ENCODE measurements around the gene NDST3.

The NDST3 gene

GRCh38 chr4:118124997-118125396, 90.7 kb downstream of the NDST3 start:
- Histone ChIP-seq H3K9ac (ENCODE audit: low read depth, low read length) (no peak overlapping the region), H3K36me3 (ENCODE audit: insufficient read depth, low read length) (no peaks in the 10 kb centered on the region), H3K4me1 (ENCODE audit: insufficient read depth, low read length) (peaks cover 10% of the 10 kb centered on the region; the same call in 1 of the 2 replicates), H3K4me3 (ENCODE audit: low read length) (no peak overlapping the region), H3K9me3 (ENCODE audit: insufficient read depth, low read depth, low read length) (no peaks in the 10 kb centered on the region), H3K27me3 (ENCODE audit: insufficient read depth, low read length) (no peaks in the 10 kb centered on the region), H3K27ac (ENCODE audit: low read depth, low read length) (no peak overlapping the region)
- 90% methylated on average over 1 of the region's 1 CpG for WGBS

GRCh38 chr4:118139241-118139640, 105.0 kb downstream of the NDST3 start:
- Histone ChIP-seq H3K4me3 (ENCODE audit: low read length) (no peak overlapping the region), H3K4me1 (ENCODE audit: insufficient read depth, low read length) (no peaks in the 10 kb centered on the region), H3K27ac (ENCODE audit: low read depth, low read length) (no peak overlapping the region), H3K9ac (ENCODE audit: low read depth, low read length) (no peak overlapping the region), H3K36me3 (ENCODE audit: insufficient read depth, low read length) (no peaks in the 10 kb centered on the region), H3K27me3 (ENCODE audit: insufficient read depth, low read length) (no peaks in the 10 kb centered on the region), H3K9me3 (ENCODE audit: insufficient read depth, low read depth, low read length) (no peaks in the 10 kb centered on the region)
- 95% methylated on average over 1 of the region's 1 CpG for WGBS

- 85% methylated on average over 3 of the region's 4 CpGs for WGBS
- no peak overlapping the region for H3K4me3 ChIP-seq (ENCODE audit: low read length)
- H3K36me3 ChIP-seq (ENCODE audit: insufficient read depth, low read length), result no peaks in the 10 kb centered on the region
- H3K9ac ChIP-seq (ENCODE audit: low read depth, low read length), result no peak overlapping the region
- no peak overlapping the region for H3K27ac ChIP-seq (ENCODE audit: low read depth, low read length)
- H3K27me3 ChIP-seq (ENCODE audit: insufficient read depth, low read length), result no peaks in the 10 kb centered on the region
- no peaks in the 10 kb centered on the region for H3K4me1 ChIP-seq (ENCODE audit: insufficient read depth, low read length)
- no peaks in the 10 kb centered on the region for H3K9me3 ChIP-seq (ENCODE audit: insufficient read depth, low read depth, low read length)
Observed at GRCh38 chr4:118141240-118141639, 107.0 kb downstream of the NDST3 start.

GRCh38 chr4:118154649-118155048, 120.4 kb downstream of the NDST3 start:
- no peak overlapping the region for H3K9ac ChIP-seq (ENCODE audit: low read depth, low read length)
- no peak overlapping the region for H3K4me3 ChIP-seq (ENCODE audit: low read length)
- WGBS, result 86% methylated on average over 4 of the region's 5 CpGs
- no peaks in the 10 kb centered on the region for H3K27me3 ChIP-seq (ENCODE audit: insufficient read depth, low read length)
- no peaks in the 10 kb centered on the region for H3K4me1 ChIP-seq (ENCODE audit: insufficient read depth, low read length)
- no peaks in the 10 kb centered on the region for H3K9me3 ChIP-seq (ENCODE audit: insufficient read depth, low read depth, low read length)
- no peak overlapping the region for H3K27ac ChIP-seq (ENCODE audit: low read depth, low read length)
- no peaks in the 10 kb centered on the region for H3K36me3 ChIP-seq (ENCODE audit: insufficient read depth, low read length)

GRCh38 chr4:118155516-118155915, 121.2 kb downstream of the NDST3 start:
- H3K27ac ChIP-seq (ENCODE audit: low read depth, low read length), result no peak overlapping the region
- H3K36me3 ChIP-seq (ENCODE audit: insufficient read depth, low read length), result no peaks in the 10 kb centered on the region
- H3K9me3 ChIP-seq (ENCODE audit: insufficient read depth, low read depth, low read length), result 0 out of 2 replicates have a peak, but pooled peaks cover 3% of the 10 kb centered on the region
- H3K27me3 ChIP-seq (ENCODE audit: insufficient read depth, low read length), result no peaks in the 10 kb centered on the region
- H3K9ac ChIP-seq (ENCODE audit: low read depth, low read length), result no peak overlapping the region
- H3K4me1 ChIP-seq (ENCODE audit: insufficient read depth, low read length), result no peaks in the 10 kb centered on the region
- no peak overlapping the region for H3K4me3 ChIP-seq (ENCODE audit: low read length)

GRCh38 chr4:118158763-118159375, 124.6 kb downstream of the NDST3 start:
- H3K9ac ChIP-seq (ENCODE audit: low read depth, low read length), result no peak overlapping the region
- WGBS, result 92% methylated on average over 2 of the region's 2 CpGs
- H3K27ac ChIP-seq (ENCODE audit: low read depth, low read length), result no peak overlapping the region
- no peaks in the 10 kb centered on the region for H3K36me3 ChIP-seq (ENCODE audit: insufficient read depth, low read length)
- 0 out of 2 replicates have a peak, but pooled peaks cover 3% of the 10 kb centered on the region for H3K9me3 ChIP-seq (ENCODE audit: insufficient read depth, low read depth, low read length)
- H3K4me1 ChIP-seq (ENCODE audit: insufficient read depth, low read length), result no peaks in the 10 kb centered on the region
- H3K4me3 ChIP-seq (ENCODE audit: low read length), result no peak overlapping the region
- H3K27me3 ChIP-seq (ENCODE audit: insufficient read depth, low read length), result no peaks in the 10 kb centered on the region

- Histone ChIP-seq H3K4me1 (ENCODE audit: insufficient read depth, low read length) (no peaks in the 10 kb centered on the region; the same call in 1 of the 2 replicates), H3K27me3 (ENCODE audit: insufficient read depth, low read length) (no peaks in the 10 kb centered on the region), H3K27ac (ENCODE audit: low read depth, low read length) (no peak overlapping the region), H3K9ac (ENCODE audit: low read depth, low read length) (no peak overlapping the region), H3K36me3 (ENCODE audit: insufficient read depth, low read length) (no peaks in the 10 kb centered on the region), H3K9me3 (ENCODE audit: insufficient read depth, low read depth, low read length) (peaks cover 17% of the 10 kb centered on the region; the same call in 1 of the 2 replicates), H3K4me3 (ENCODE audit: low read length) (no peak overlapping the region)
- WGBS, result 97% methylated on average over 1 of the region's 1 CpG
Observed at GRCh38 chr4:118167306-118167705, 133.0 kb downstream of the NDST3 start.

GRCh38 chr4:118171381-118171780, 137.1 kb downstream of the NDST3 start:
- 100% methylated on average over 4 of the region's 4 CpGs for whole genome bisulfite sequencing
- Histone ChIP-seq H3K27ac (ENCODE audit: low read depth, low read length) (no peak overlapping the region), H3K9ac (ENCODE audit: low read depth, low read length) (no peak overlapping the region), H3K4me1 (ENCODE audit: insufficient read depth, low read length) (peaks cover 4% of the 10 kb centered on the region; the same call in 1 of the 2 replicates), H3K36me3 (ENCODE audit: insufficient read depth, low read length) (no peaks in the 10 kb centered on the region), H3K27me3 (ENCODE audit: insufficient read depth, low read length) (no peaks in the 10 kb centered on the region), H3K4me3 (ENCODE audit: low read length) (no peak overlapping the region), H3K9me3 (ENCODE audit: insufficient read depth, low read depth, low read length) (peaks cover 15% of the 10 kb centered on the region; the same call in 1 of the 2 replicates)

GRCh38 chr4:118173126-118173525, 138.8 kb downstream of the NDST3 start:
- Histone ChIP-seq H3K4me3 (ENCODE audit: low read length) (no peak overlapping the region), H3K9me3 (ENCODE audit: insufficient read depth, low read depth, low read length) (no peaks in the 10 kb centered on the region), H3K27ac (ENCODE audit: low read depth, low read length) (no peak overlapping the region), H3K36me3 (ENCODE audit: insufficient read depth, low read length) (no peaks in the 10 kb centered on the region), H3K9ac (ENCODE audit: low read depth, low read length) (no peak overlapping the region), H3K4me1 (ENCODE audit: insufficient read depth, low read length) (peaks cover 4% of the 10 kb centered on the region; the same call in 1 of the 2 replicates), H3K27me3 (ENCODE audit: insufficient read depth, low read length) (no peaks in the 10 kb centered on the region)

GRCh38 chr4:118173956-118174725, 139.9 kb downstream of the NDST3 start:
- H3K27ac ChIP-seq (ENCODE audit: low read depth, low read length), result no peak overlapping the region

GRCh38 chr4:118175506-118175905, 141.2 kb downstream of the NDST3 start:
- Histone ChIP-seq H3K36me3 (ENCODE audit: insufficient read depth, low read length) (no peaks in the 10 kb centered on the region), H3K27me3 (ENCODE audit: insufficient read depth, low read length) (no peaks in the 10 kb centered on the region), H3K4me1 (ENCODE audit: insufficient read depth, low read length) (peaks cover 4% of the 10 kb centered on the region; the same call in 1 of the 2 replicates), H3K27ac (ENCODE audit: low read depth, low read length) (no peak overlapping the region), H3K4me3 (ENCODE audit: low read length) (no peak overlapping the region), H3K9me3 (ENCODE audit: insufficient read depth, low read depth, low read length) (no peaks in the 10 kb centered on the region; the same call in 1 of the 2 replicates), H3K9ac (ENCODE audit: low read depth, low read length) (no peak overlapping the region)
- WGBS, result 79% methylated on average over 4 of the region's 4 CpGs

More at GRCh38 chr4:118173956-118174725, 139.9 kb downstream of the NDST3 start:
- H3K9ac ChIP-seq (ENCODE audit: low read depth, low read length), result no peak overlapping the region
- H3K9me3 ChIP-seq (ENCODE audit: insufficient read depth, low read depth, low read length), result no peaks in the 10 kb centered on the region; the same call in 1 of the 2 replicates
- H3K4me1 ChIP-seq (ENCODE audit: insufficient read depth, low read length), result peaks cover 4% of the 10 kb centered on the region; the same call in 1 of the 2 replicates
- H3K27me3 ChIP-seq (ENCODE audit: insufficient read depth, low read length), result no peaks in the 10 kb centered on the region
- 92% methylated on average over 4 of the region's 4 CpGs for WGBS
- no peaks in the 10 kb centered on the region for H3K36me3 ChIP-seq (ENCODE audit: insufficient read depth, low read length)
- H3K4me3 ChIP-seq (ENCODE audit: low read length), result no peak overlapping the region

Measured in HUES64 (cell line).